Measurements from ENCODE around the gene GPT2. TPM values are rescaled to one million over a fixed set of nuclear protein-coding genes. Genes with fewer than 3 reads are reported as not detected.

The GPT2 gene
- total RNA-seq, 1 donor from 2014 or later: 12.9 TPM

- no peak for DNase-seq (ENCODE audit: low spot score)
- H3K36me3 Mint-ChIP-seq (ENCODE audit: low read depth): no peaks in the 10 kb centered on the region
- H3K4me3 Mint-ChIP-seq (ENCODE audit: low read depth): no peak overlapping the region
- H3K27me3 Mint-ChIP-seq (ENCODE audit: low read depth): no peaks in the 10 kb centered on the region
- intact Hi-C loops (cut with micrococcal nuclease): no loop called here
- peaks cover 6% of the 10 kb centered on the region for H3K4me1 Mint-ChIP-seq (ENCODE audit: low read depth)
- H3K9me3 Mint-ChIP-seq: no peaks in the 10 kb centered on the region
- H3K27ac Mint-ChIP-seq: no peak overlapping the region
Measured at GRCh38 chr16:46894036-46894672, 10.0 kb downstream of the GPT2 start.

- intact Hi-C loops (cut with micrococcal nuclease): no loop called here
- Mint-ChIP-seq H3K27me3 (ENCODE audit: low read depth) (no peaks in the 10 kb centered on the region), H3K4me3 (ENCODE audit: low read depth) (no peak overlapping the region), H3K4me1 (ENCODE audit: low read depth) (peaks cover 6% of the 10 kb centered on the region), H3K9me3 (no peaks in the 10 kb centered on the region), H3K27ac (no peak overlapping the region), H3K36me3 (ENCODE audit: low read depth) (no peaks in the 10 kb centered on the region)
- DNase-seq (ENCODE audit: low spot score): no peak
Measured at GRCh38 chr16:46895399-46896313, 11.5 kb downstream of the GPT2 start.

GRCh38 chr16:46896314-46896968 is 12.3 kb downstream of the GPT2 start:
- DNase-seq (ENCODE audit: low spot score): no peak
- no peaks in the 10 kb centered on the region for H3K27me3 Mint-ChIP-seq (ENCODE audit: low read depth)
- H3K36me3 Mint-ChIP-seq (ENCODE audit: low read depth): no peaks in the 10 kb centered on the region
- H3K9me3 Mint-ChIP-seq: no peaks in the 10 kb centered on the region
- no peak overlapping the region for H3K27ac Mint-ChIP-seq
- peaks cover 6% of the 10 kb centered on the region for H3K4me1 Mint-ChIP-seq (ENCODE audit: low read depth)
- intact Hi-C loops (cut with micrococcal nuclease): no loop called here
- no peak overlapping the region for H3K4me3 Mint-ChIP-seq (ENCODE audit: low read depth)

- Mint-ChIP-seq H3K4me1 (ENCODE audit: low read depth) (no peaks in the 10 kb centered on the region), H3K27me3 (ENCODE audit: low read depth) (no peaks in the 10 kb centered on the region), H3K27ac (no peak overlapping the region), H3K36me3 (ENCODE audit: low read depth) (no peaks in the 10 kb centered on the region), H3K4me3 (ENCODE audit: low read depth) (no peak overlapping the region), H3K9me3 (no peaks in the 10 kb centered on the region)
- intact Hi-C loops (cut with micrococcal nuclease): no loop called here
- no peak for DNase-seq (ENCODE audit: low spot score)
Measured at GRCh38 chr16:46897471-46897870, 13.3 kb downstream of the GPT2 start.

GRCh38 chr16:46898006-46898405 is 13.8 kb downstream of the GPT2 start:
- Mint-ChIP-seq H3K27ac (no peak overlapping the region), H3K4me3 (ENCODE audit: low read depth) (no peak overlapping the region), H3K36me3 (ENCODE audit: low read depth) (no peaks in the 10 kb centered on the region), H3K9me3 (no peaks in the 10 kb centered on the region), H3K4me1 (ENCODE audit: low read depth) (no peaks in the 10 kb centered on the region), H3K27me3 (ENCODE audit: low read depth) (no peaks in the 10 kb centered on the region)
- intact Hi-C loops (cut with micrococcal nuclease): no loop called here
- no peak for DNase-seq (ENCODE audit: low spot score)

- Mint-ChIP-seq H3K9me3 (no peaks in the 10 kb centered on the region), H3K27ac (no peak overlapping the region), H3K36me3 (ENCODE audit: low read depth) (no peaks in the 10 kb centered on the region), H3K4me3 (ENCODE audit: low read depth) (no peak overlapping the region), H3K27me3 (ENCODE audit: low read depth) (no peaks in the 10 kb centered on the region), H3K4me1 (ENCODE audit: low read depth) (no peaks in the 10 kb centered on the region)
- DNase-seq (ENCODE audit: low spot score): no peak
- intact Hi-C loops (cut with micrococcal nuclease): no loop called here
Measured at GRCh38 chr16:46899443-46900143, 15.4 kb downstream of the GPT2 start.

GRCh38 chr16:46900455-46901235 is 16.5 kb downstream of the GPT2 start:
- no peak for DNase-seq (ENCODE audit: low spot score)
- Mint-ChIP-seq H3K36me3 (ENCODE audit: low read depth) (no peaks in the 10 kb centered on the region), H3K27me3 (ENCODE audit: low read depth) (no peaks in the 10 kb centered on the region), H3K4me3 (ENCODE audit: low read depth) (no peak overlapping the region), H3K9me3 (no peaks in the 10 kb centered on the region), H3K27ac (no peak overlapping the region), H3K4me1 (ENCODE audit: low read depth) (no peaks in the 10 kb centered on the region)
- intact Hi-C loops (cut with micrococcal nuclease): no loop called here

- no peak overlapping the region for H3K4me3 Mint-ChIP-seq (ENCODE audit: low read depth)
- no peaks in the 10 kb centered on the region for H3K27me3 Mint-ChIP-seq (ENCODE audit: low read depth)
- intact Hi-C loops (cut with micrococcal nuclease): no loop called here
- no peak for DNase-seq (ENCODE audit: low spot score)
- H3K36me3 Mint-ChIP-seq (ENCODE audit: low read depth): no peaks in the 10 kb centered on the region
- H3K4me1 Mint-ChIP-seq (ENCODE audit: low read depth): no peaks in the 10 kb centered on the region
- H3K27ac Mint-ChIP-seq: no peak overlapping the region
- H3K9me3 Mint-ChIP-seq: no peaks in the 10 kb centered on the region
Measured at GRCh38 chr16:46901709-46902108, 17.5 kb downstream of the GPT2 start.

GRCh38 chr16:46903255-46903905 is 19.2 kb downstream of the GPT2 start:
- DNase-seq (ENCODE audit: low spot score): no peak
- no peaks in the 10 kb centered on the region for H3K27me3 Mint-ChIP-seq (ENCODE audit: low read depth)
- H3K36me3 Mint-ChIP-seq (ENCODE audit: low read depth): no peaks in the 10 kb centered on the region
- intact Hi-C loops (cut with micrococcal nuclease): no loop called here
- no peak overlapping the region for H3K27ac Mint-ChIP-seq
- no peaks in the 10 kb centered on the region for H3K4me1 Mint-ChIP-seq (ENCODE audit: low read depth)
- no peak overlapping the region for H3K4me3 Mint-ChIP-seq (ENCODE audit: low read depth)
- H3K9me3 Mint-ChIP-seq: no peaks in the 10 kb centered on the region

- intact Hi-C loops (cut with micrococcal nuclease): no loop called here
- no peak overlapping the region for H3K27ac Mint-ChIP-seq
- H3K27me3 Mint-ChIP-seq (ENCODE audit: low read depth): no peaks in the 10 kb centered on the region
- DNase-seq (ENCODE audit: low spot score): no peak
- H3K9me3 Mint-ChIP-seq: no peaks in the 10 kb centered on the region
- peaks cover 6% of the 10 kb centered on the region for H3K4me1 Mint-ChIP-seq (ENCODE audit: low read depth)
- no peaks in the 10 kb centered on the region for H3K36me3 Mint-ChIP-seq (ENCODE audit: low read depth)
- H3K4me3 Mint-ChIP-seq (ENCODE audit: low read depth): no peak overlapping the region
Measured at GRCh38 chr16:46904471-46904870, 20.3 kb downstream of the GPT2 start.

GRCh38 chr16:46906360-46907060 is 22.3 kb downstream of the GPT2 start:
- no peak for DNase-seq (ENCODE audit: low spot score)
- no peaks in the 10 kb centered on the region for H3K9me3 Mint-ChIP-seq
- H3K36me3 Mint-ChIP-seq (ENCODE audit: low read depth): peaks cover 3% of the 10 kb centered on the region
- no peak overlapping the region for H3K27ac Mint-ChIP-seq
- no peaks in the 10 kb centered on the region for H3K27me3 Mint-ChIP-seq (ENCODE audit: low read depth)
- H3K4me1 Mint-ChIP-seq (ENCODE audit: low read depth): peaks cover 12% of the 10 kb centered on the region
- intact Hi-C loops (cut with micrococcal nuclease): no loop called here
- no peak overlapping the region for H3K4me3 Mint-ChIP-seq (ENCODE audit: low read depth)
